ENCODE results near the gene ABHD17C.

The ABHD17C gene

GRCh38 chr15:80764535-80764934, 69.4 kb downstream of the ABHD17C start:
- no peak for DNase-seq (ENCODE audit: low read depth)

GRCh38 chr15:80766275-80766674, 71.2 kb downstream of the ABHD17C start:
- DNase-seq (ENCODE audit: low read depth) = no peak

GRCh38 chr15:80768158-80768557, 73.0 kb downstream of the ABHD17C start:
- no peak for DNase-seq (ENCODE audit: low read depth)

- no peak for DNase-seq (ENCODE audit: low read depth)
Measured at GRCh38 chr15:80769153-80769828, 74.2 kb downstream of the ABHD17C start.

- no peak for DNase-seq (ENCODE audit: low read depth)
Measured at GRCh38 chr15:80769829-80770705, 75.0 kb downstream of the ABHD17C start.

GRCh38 chr15:80773122-80773551, 78.0 kb downstream of the ABHD17C start:
- peak; percentile 55 for DNase-seq (ENCODE audit: low read depth)

GRCh38 chr15:80773792-80774352, 78.8 kb downstream of the ABHD17C start:
- no peak for DNase-seq (ENCODE audit: low read depth)

- DNase-seq (ENCODE audit: low read depth) = no peak
Measured at GRCh38 chr15:80774486-80774885, 79.4 kb downstream of the ABHD17C start.

GRCh38 chr15:80775338-80775737, 80.2 kb downstream of the ABHD17C start:
- no peak for DNase-seq (ENCODE audit: low read depth)

GRCh38 chr15:80776420-80777045, 81.4 kb downstream of the ABHD17C start:
- DNase-seq (ENCODE audit: low read depth) = no peak

GRCh38 chr15:80777137-80777536, 82.0 kb downstream of the ABHD17C start:
- DNase-seq (ENCODE audit: low read depth) = peak; percentile 84

GRCh38 chr15:80777826-80778620, 82.9 kb downstream of the ABHD17C start:
- DNase-seq (ENCODE audit: low read depth) = no peak

GRCh38 chr15:80778621-80778963, 83.5 kb downstream of the ABHD17C start:
- DNase-seq (ENCODE audit: low read depth) = no peak

GRCh38 chr15:80778964-80779657, 84.0 kb downstream of the ABHD17C start, which contains the start of gene CEMIP:
TSS of gene CEMIP (plus strand) at chr15:80779370. CDS start at chr15:80873880, 94,510 bp downstream.
- peak; percentile 71 for DNase-seq (ENCODE audit: low read depth)

GRCh38 chr15:80779658-80780415, 84.7 kb downstream of the ABHD17C start:
- no peak for DNase-seq (ENCODE audit: low read depth)

GRCh38 chr15:80780416-80781221, 85.5 kb downstream of the ABHD17C start:
- DNase-seq (ENCODE audit: low read depth) = no peak

GRCh38 chr15:80783260-80783659, 88.2 kb downstream of the ABHD17C start:
- DNase-seq (ENCODE audit: low read depth) = no peak

GRCh38 chr15:80785335-80785734, 90.2 kb downstream of the ABHD17C start:
- no peak for DNase-seq (ENCODE audit: low read depth)

GRCh38 chr15:80785811-80786354, 90.8 kb downstream of the ABHD17C start:
- no peak for DNase-seq (ENCODE audit: low read depth)
